Measurements from ENCODE around the gene CUEDC1.

Gene CUEDC1

GRCh38 chr17:57955183-57955931 is at the start of gene CUEDC1:
CUEDC1 (minus strand) TSS chr17:57955412; CDS start chr17:57885564, 69,848 bp downstream.
- H3K9ac ChIP-seq (ENCODE audit: low read depth, low read length), result no peak within 1 kb of the TSS
- peaks cover 17% of the 10 kb centered on the region for H3K4me1 ChIP-seq (ENCODE audit: control insufficient read depth, insufficient read depth, low read length)
- H3K9me3 ChIP-seq (ENCODE audit: control insufficient read depth, insufficient read depth, low read length), result no peaks in the 10 kb centered on the region
- no peaks in the 10 kb centered on the region for H3K36me3 ChIP-seq (ENCODE audit: control insufficient read depth, insufficient read depth, low read length)
- H3K4me3 ChIP-seq (ENCODE audit: low read depth, low read length), result peak within 1 kb of the TSS; percentile 77
- peaks cover 38% of the 10 kb centered on the region for H3K27me3 ChIP-seq (ENCODE audit: control insufficient read depth, insufficient read depth, low read length)

DNA sequence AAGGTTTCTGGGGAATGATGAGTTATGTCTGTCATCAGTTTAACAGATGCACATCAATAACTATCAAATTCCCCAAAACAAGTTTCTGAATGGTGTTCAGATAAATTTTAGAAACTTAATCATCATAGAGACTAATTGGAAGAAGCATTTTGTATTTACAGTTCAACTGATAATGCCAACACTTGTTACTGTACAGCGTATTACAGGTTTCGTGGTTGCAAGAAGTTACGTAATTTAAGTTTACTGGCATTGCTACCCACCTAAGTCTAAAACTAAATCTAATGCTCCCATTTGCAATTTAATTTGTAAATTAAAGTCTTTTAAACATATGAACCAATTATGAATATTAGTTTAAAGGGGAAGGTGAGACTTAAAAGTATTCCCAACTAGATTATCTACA is 48.8 kb upstream of the CUEDC1 start:
- peaks cover 13% of the 10 kb centered on the region for H3K4me1 ChIP-seq (ENCODE audit: control insufficient read depth, insufficient read depth, low read length)
- H3K36me3 ChIP-seq (ENCODE audit: control insufficient read depth, insufficient read depth, low read length), result peaks cover 28% of the 10 kb centered on the region
- no peak overlapping the region for H3K4me3 ChIP-seq (ENCODE audit: low read depth, low read length)
- H3K9me3 ChIP-seq (ENCODE audit: control insufficient read depth, insufficient read depth, low read length), result no peaks in the 10 kb centered on the region
- no peak overlapping the region for H3K9ac ChIP-seq (ENCODE audit: low read depth, low read length)
- no peaks in the 10 kb centered on the region for H3K27me3 ChIP-seq (ENCODE audit: control insufficient read depth, insufficient read depth, low read length)

GRCh38 chr17:58002973-58003372 is 47.8 kb upstream of the CUEDC1 start:
- peaks cover 28% of the 10 kb centered on the region for H3K36me3 ChIP-seq (ENCODE audit: control insufficient read depth, insufficient read depth, low read length)
- H3K4me3 ChIP-seq (ENCODE audit: low read depth, low read length), result no peak overlapping the region
- H3K4me1 ChIP-seq (ENCODE audit: control insufficient read depth, insufficient read depth, low read length), result peaks cover 13% of the 10 kb centered on the region
- H3K9me3 ChIP-seq (ENCODE audit: control insufficient read depth, insufficient read depth, low read length), result no peaks in the 10 kb centered on the region
- no peaks in the 10 kb centered on the region for H3K27me3 ChIP-seq (ENCODE audit: control insufficient read depth, insufficient read depth, low read length)
- no peak overlapping the region for H3K9ac ChIP-seq (ENCODE audit: low read depth, low read length)

DNA sequence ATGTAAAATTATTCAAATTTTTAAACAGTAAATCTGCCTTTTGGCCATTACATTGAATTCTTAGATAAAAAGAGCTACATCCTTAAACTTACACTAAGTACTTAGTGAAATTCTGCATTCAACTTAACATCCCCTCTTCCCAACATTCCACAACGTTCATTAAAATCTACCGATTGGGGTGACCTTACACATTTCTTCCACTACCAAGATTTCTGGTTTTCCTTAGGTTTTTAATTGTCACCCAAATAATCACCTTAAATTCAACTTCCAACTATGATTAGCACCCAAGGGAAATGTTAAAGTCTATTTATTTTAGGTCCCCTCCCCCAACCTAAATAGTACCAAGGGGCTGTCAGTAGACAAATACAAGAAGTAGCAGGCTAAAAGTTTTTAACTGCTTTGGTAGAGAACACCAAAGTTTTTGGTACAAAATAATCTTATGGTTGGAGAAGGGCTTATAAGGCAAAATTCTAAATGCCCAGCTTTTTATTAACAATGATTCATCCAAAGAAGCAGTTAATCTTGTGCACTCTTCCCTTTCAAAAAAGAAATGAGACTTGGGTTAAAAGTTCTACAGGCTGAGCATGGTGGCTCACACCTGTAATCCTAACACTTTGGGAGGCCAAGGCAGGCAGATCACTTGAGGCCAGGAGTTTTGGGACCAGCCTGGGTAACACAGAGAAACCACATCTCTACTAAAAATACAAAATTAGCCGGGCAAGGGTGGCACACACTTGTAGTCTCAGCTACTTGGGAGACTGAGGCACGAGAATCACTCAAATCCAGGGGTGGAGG is 47.1 kb upstream of the CUEDC1 start:
- H3K4me3 ChIP-seq (ENCODE audit: low read depth, low read length), result no peak overlapping the region
- peaks cover 28% of the 10 kb centered on the region for H3K36me3 ChIP-seq (ENCODE audit: control insufficient read depth, insufficient read depth, low read length)
- no peaks in the 10 kb centered on the region for H3K27me3 ChIP-seq (ENCODE audit: control insufficient read depth, insufficient read depth, low read length)
- no peak overlapping the region for H3K9ac ChIP-seq (ENCODE audit: low read depth, low read length)
- peaks cover 13% of the 10 kb centered on the region for H3K4me1 ChIP-seq (ENCODE audit: control insufficient read depth, insufficient read depth, low read length)
- H3K9me3 ChIP-seq (ENCODE audit: control insufficient read depth, insufficient read depth, low read length), result no peaks in the 10 kb centered on the region

DNA sequence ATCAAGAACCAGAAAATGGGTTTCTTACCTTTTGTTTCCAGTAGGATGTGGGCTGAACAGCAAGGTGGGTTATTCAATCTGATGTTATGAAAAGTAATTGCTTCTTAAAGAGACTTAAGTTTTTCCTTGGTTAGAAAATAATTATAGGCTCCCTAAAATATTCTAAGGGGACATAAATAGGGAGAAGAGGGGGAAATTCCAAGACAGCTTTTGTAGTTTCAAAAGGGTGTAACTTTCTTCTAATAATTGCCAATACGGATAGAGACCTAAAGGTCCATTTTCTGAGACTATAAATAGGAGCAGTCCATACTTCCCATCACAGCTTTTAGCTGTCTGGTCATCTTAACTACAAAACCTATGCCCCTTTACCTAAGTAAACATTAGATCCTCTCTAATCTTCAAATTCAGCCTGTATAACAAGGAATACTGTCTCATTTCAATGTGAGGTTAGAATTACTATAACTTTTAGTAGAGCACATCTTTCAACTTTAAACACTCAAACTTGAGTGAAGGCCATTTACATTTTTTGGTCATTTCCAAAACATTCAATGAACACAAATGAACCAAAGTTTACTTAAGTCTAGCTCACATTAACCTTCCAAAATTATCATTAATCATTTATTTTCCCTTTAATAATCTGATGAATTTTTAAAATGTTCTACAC is 46.4 kb upstream of the CUEDC1 start:
- no peaks in the 10 kb centered on the region for H3K27me3 ChIP-seq (ENCODE audit: control insufficient read depth, insufficient read depth, low read length)
- peaks cover 28% of the 10 kb centered on the region for H3K36me3 ChIP-seq (ENCODE audit: control insufficient read depth, insufficient read depth, low read length)

GRCh38 chr17:57999496-58000017 is 44.3 kb upstream of the CUEDC1 start:
- H3K36me3 ChIP-seq (ENCODE audit: control insufficient read depth, insufficient read depth, low read length), result peaks cover 14% of the 10 kb centered on the region

More for the DNA sequence above, 46.4 kb upstream of the CUEDC1 start:
- H3K4me1 ChIP-seq (ENCODE audit: control insufficient read depth, insufficient read depth, low read length), result peaks cover 13% of the 10 kb centered on the region
- H3K4me3 ChIP-seq (ENCODE audit: low read depth, low read length), result no peak overlapping the region
- H3K9me3 ChIP-seq (ENCODE audit: control insufficient read depth, insufficient read depth, low read length), result no peaks in the 10 kb centered on the region
- no peak overlapping the region for H3K9ac ChIP-seq (ENCODE audit: low read depth, low read length)

GRCh38 chr17:57999010-57999495 is 43.8 kb upstream of the CUEDC1 start:
- no peak overlapping the region for H3K4me3 ChIP-seq (ENCODE audit: low read depth, low read length)
- H3K9ac ChIP-seq (ENCODE audit: low read depth, low read length), result no peak overlapping the region
- H3K27me3 ChIP-seq (ENCODE audit: control insufficient read depth, insufficient read depth, low read length), result no peaks in the 10 kb centered on the region
- peaks cover 9% of the 10 kb centered on the region for H3K36me3 ChIP-seq (ENCODE audit: control insufficient read depth, insufficient read depth, low read length)
- no peaks in the 10 kb centered on the region for H3K9me3 ChIP-seq (ENCODE audit: control insufficient read depth, insufficient read depth, low read length)
- peaks cover 8% of the 10 kb centered on the region for H3K4me1 ChIP-seq (ENCODE audit: control insufficient read depth, insufficient read depth, low read length)

More at GRCh38 chr17:57999496-58000017, 44.3 kb upstream of the CUEDC1 start:
- Histone ChIP-seq H3K9me3 (ENCODE audit: control insufficient read depth, insufficient read depth, low read length) (no peaks in the 10 kb centered on the region), H3K4me1 (ENCODE audit: control insufficient read depth, insufficient read depth, low read length) (peaks cover 7% of the 10 kb centered on the region), H3K27me3 (ENCODE audit: control insufficient read depth, insufficient read depth, low read length) (no peaks in the 10 kb centered on the region), H3K4me3 (ENCODE audit: low read depth, low read length) (no peak overlapping the region), H3K9ac (ENCODE audit: low read depth, low read length) (no peak overlapping the region)

- H3K9ac ChIP-seq (ENCODE audit: low read depth, low read length), result no peak overlapping the region
- no peak overlapping the region for H3K4me3 ChIP-seq (ENCODE audit: low read depth, low read length)
- H3K9me3 ChIP-seq (ENCODE audit: control insufficient read depth, insufficient read depth, low read length), result no peaks in the 10 kb centered on the region
- H3K27me3 ChIP-seq (ENCODE audit: control insufficient read depth, insufficient read depth, low read length), result no peaks in the 10 kb centered on the region
- H3K4me1 ChIP-seq (ENCODE audit: control insufficient read depth, insufficient read depth, low read length), result peaks cover 10% of the 10 kb centered on the region
- H3K36me3 ChIP-seq (ENCODE audit: control insufficient read depth, insufficient read depth, low read length), result no peaks in the 10 kb centered on the region
Observed at GRCh38 chr17:57997085-57997809, 42.0 kb upstream of the CUEDC1 start.

- no peaks in the 10 kb centered on the region for H3K9me3 ChIP-seq (ENCODE audit: control insufficient read depth, insufficient read depth, low read length)
- H3K36me3 ChIP-seq (ENCODE audit: control insufficient read depth, insufficient read depth, low read length), result no peaks in the 10 kb centered on the region
- H3K4me3 ChIP-seq (ENCODE audit: low read depth, low read length), result no peak overlapping the region
- no peaks in the 10 kb centered on the region for H3K27me3 ChIP-seq (ENCODE audit: control insufficient read depth, insufficient read depth, low read length)
- H3K4me1 ChIP-seq (ENCODE audit: control insufficient read depth, insufficient read depth, low read length), result peaks cover 10% of the 10 kb centered on the region
- H3K9ac ChIP-seq (ENCODE audit: low read depth, low read length), result no peak overlapping the region
Observed at GRCh38 chr17:57995076-57995956, 40.1 kb upstream of the CUEDC1 start.

- Histone ChIP-seq H3K9ac (ENCODE audit: low read depth, low read length) (no peak overlapping the region), H3K9me3 (ENCODE audit: control insufficient read depth, insufficient read depth, low read length) (no peaks in the 10 kb centered on the region), H3K27me3 (ENCODE audit: control insufficient read depth, insufficient read depth, low read length) (no peaks in the 10 kb centered on the region), H3K36me3 (ENCODE audit: control insufficient read depth, insufficient read depth, low read length) (no peaks in the 10 kb centered on the region), H3K4me1 (ENCODE audit: control insufficient read depth, insufficient read depth, low read length) (peaks cover 10% of the 10 kb centered on the region), H3K4me3 (ENCODE audit: low read depth, low read length) (no peak overlapping the region)
Observed at GRCh38 chr17:57994436-57994835, 39.2 kb upstream of the CUEDC1 start.

Data from iPS-15b (cell line).